HEK293 (cell line): ENCODE data around the gene C1QTNF1.
A peak's percentile ranks its signal among the peaks of the same experiment; 100 is the strongest.

Experiments
- GFI1B ChIP-seq: fragments of 450-650 bp; formaldehyde crosslinking; IDR thresholded peaks from 2 replicates; pipeline ENCODE4 v1.5.1; 2016; ENCODE audit warnings: missing biosample characterization, missing genetic modification characterization
- GLIS1 ChIP-seq: fragments of 450-650 bp; formaldehyde crosslinking; IDR thresholded peaks from 2 replicates; pipeline ENCODE4 v1.5.1; 2016; ENCODE audit warnings: missing biosample characterization, missing genetic modification characterization
- GLIS2 ChIP-seq: fragments of 450-650 bp; formaldehyde crosslinking; IDR thresholded peaks from 2 replicates; pipeline ENCODE4 v1.5.1; 2016; ENCODE audit warnings: missing biosample characterization, missing genetic modification characterization
- HOXA7 ChIP-seq: sonication (generic); formaldehyde crosslinking; IDR thresholded peaks from 2 replicates; pipeline ENCODE4 v1.8.1; 2022; ENCODE audit warnings: missing genetic modification reagents, borderline replicate concordance
- HOXC10 ChIP-seq: sonication (generic); formaldehyde crosslinking; IDR thresholded peaks from 2 replicates; pipeline ENCODE4 v1.8.1; 2023; ENCODE audit warnings: mild to moderate bottlenecking, missing genetic modification reagents
- SALL2 ChIP-seq: fragments of 450-650 bp; formaldehyde crosslinking; IDR thresholded peaks from 2 replicates; pipeline ENCODE4 v1.5.0; 2017; ENCODE audit warnings: missing biosample characterization, mild to moderate bottlenecking, missing genetic modification characterization, borderline replicate concordance
- SCRT2 ChIP-seq: fragments of 450-650 bp; formaldehyde crosslinking; IDR thresholded peaks from 2 replicates; pipeline ENCODE4 v1.5.1; 2016; ENCODE audit warnings: missing biosample characterization, missing genetic modification characterization
- SP2 ChIP-seq: fragments of 450-650 bp; formaldehyde crosslinking; IDR thresholded peaks from 2 replicates; pipeline ENCODE4 v1.5.1; 2016; ENCODE audit warnings: missing biosample characterization, missing genetic modification characterization
- ZBTB21 ChIP-seq: fragments of 450-650 bp; formaldehyde crosslinking; IDR thresholded peaks from 2 replicates; pipeline ENCODE4 v1.5.1; 2017; ENCODE audit warnings: missing biosample characterization, missing genetic modification characterization
- ZNF16 ChIP-seq: fragments of 450-650 bp; formaldehyde crosslinking; IDR thresholded peaks from 2 replicates; pipeline ENCODE4 v1.5.1; 2016; ENCODE audit warnings: low read depth, missing biosample characterization, missing genetic modification characterization
- ZNF202 ChIP-seq: fragments of 450-650 bp; formaldehyde crosslinking; IDR thresholded peaks from 2 replicates; pipeline ENCODE4 v1.5.1; 2016; ENCODE audit warnings: missing biosample characterization, missing genetic modification characterization, borderline replicate concordance
- ZNF274 ChIP-seq, 2 experiments: fragments of 200-500 bp in 1 of 2; fragments of 450-650 bp in 1 of 2; sonication (Bioruptor generic) in 1 of 2; formaldehyde crosslinking in 1 of 2; IDR thresholded peaks; 2 replicates each; pipeline versions ENCODE4 v1.5.1 to v1.6.1; 2014 to 2016; ENCODE audit warnings: borderline replicate concordance in 1 of 2, inconsistent platforms in 1 of 2, low read length in 1 of 2, missing biosample characterization in 1 of 2, missing genetic modification characterization in 1 of 2
- ZNF341 ChIP-seq: fragments of 450-650 bp; formaldehyde crosslinking; IDR thresholded peaks from 2 replicates; pipeline ENCODE4; 2016; ENCODE audit warnings: low read depth, missing biosample characterization, missing genetic modification characterization
- ZNF354C ChIP-seq: fragments of 450-650 bp; formaldehyde crosslinking; IDR thresholded peaks from 2 replicates; pipeline ENCODE4 v1.5.1; 2016; ENCODE audit warnings: missing biosample characterization, missing genetic modification characterization, low read depth, borderline replicate concordance
- ZNF394 ChIP-seq: fragments of 450-650 bp; formaldehyde crosslinking; IDR thresholded peaks from 2 replicates; pipeline ENCODE4 v1.5.1; 2016; ENCODE audit warnings: missing biosample characterization, missing genetic modification characterization, mild to moderate bottlenecking, moderate library complexity, borderline replicate concordance
- ZNF416 ChIP-seq: fragments of 450-650 bp; formaldehyde crosslinking; IDR thresholded peaks from 2 replicates; pipeline ENCODE4 v1.5.1; 2016; ENCODE audit warnings: missing biosample characterization, missing genetic modification characterization
- ZNF423 ChIP-seq: fragments of 450-650 bp; formaldehyde crosslinking; IDR thresholded peaks from 2 replicates; pipeline ENCODE4 v1.5.1; 2016; ENCODE audit warnings: missing biosample characterization, missing genetic modification characterization
- ZNF48 ChIP-seq: fragments of 450-650 bp; formaldehyde crosslinking; IDR thresholded peaks from 2 replicates; pipeline ENCODE4 v1.5.1; 2016; ENCODE audit warnings: missing biosample characterization, missing genetic modification characterization
- ZNF585B ChIP-seq: fragments of 450-650 bp; formaldehyde crosslinking; IDR thresholded peaks from 2 replicates; pipeline ENCODE4 v1.5.1; 2016; ENCODE audit warnings: missing biosample characterization, missing genetic modification characterization
- ZNF660 ChIP-seq: fragments of 450-650 bp; IDR thresholded peaks from 2 replicates; pipeline ENCODE4 v1.5.1; 2018; ENCODE audit warnings: missing biosample characterization, mild to moderate bottlenecking, missing genetic modification characterization
- ZNF664 ChIP-seq: fragments of 450-650 bp; formaldehyde crosslinking; IDR thresholded peaks from 2 replicates; pipeline ENCODE4 v1.5.1; 2016; ENCODE audit warnings: missing biosample characterization, missing genetic modification characterization
- ZNF76 ChIP-seq: fragments of 450-650 bp; formaldehyde crosslinking; IDR thresholded peaks from 2 replicates; pipeline ENCODE4; 2016; ENCODE audit warnings: low read depth, missing biosample characterization, missing genetic modification characterization, borderline replicate concordance
- ZNF837 ChIP-seq: fragments of 450-650 bp; formaldehyde crosslinking; IDR thresholded peaks from 2 replicates; pipeline ENCODE4 v1.5.1; 2016; ENCODE audit warnings: missing biosample characterization, missing genetic modification characterization
- ZSCAN30 ChIP-seq: fragments of 450-650 bp; IDR thresholded peaks from 2 replicates; pipeline ENCODE4 v1.5.1; 2018; ENCODE audit warnings: missing biosample characterization, mild to moderate bottlenecking, missing genetic modification characterization, moderate library complexity
- TF ChIP-seq, protein P1 (sequence below): fragments of 450-650 bp; formaldehyde crosslinking; IDR thresholded peaks from 2 replicates; pipeline ENCODE4 v1.5.1; 2016; ENCODE audit warnings: missing biosample characterization, missing genetic modification characterization
- TF ChIP-seq, protein P2 (sequence below): fragments of 450-650 bp; formaldehyde crosslinking; IDR thresholded peaks from 2 replicates; pipeline ENCODE4 v1.5.1; 2016; ENCODE audit warnings: missing biosample characterization, missing genetic modification characterization
- TF ChIP-seq, protein P3 (sequence below): fragments of 450-650 bp; formaldehyde crosslinking; IDR thresholded peaks from 2 replicates; pipeline ENCODE4 v1.5.1; 2016; ENCODE audit warnings: missing biosample characterization, missing genetic modification characterization
- TF ChIP-seq, protein P4 (sequence below): fragments of 450-650 bp; formaldehyde crosslinking; IDR thresholded peaks from 2 replicates; pipeline ENCODE4 v1.5.1; 2016; ENCODE audit warnings: missing biosample characterization, missing genetic modification characterization
- TF ChIP-seq, protein P5 (sequence below): fragments of 450-650 bp; IDR thresholded peaks from 2 replicates; pipeline ENCODE4 v1.5.1; 2018; ENCODE audit warnings: missing biosample characterization, missing genetic modification characterization

The C1QTNF1 gene

DNA sequence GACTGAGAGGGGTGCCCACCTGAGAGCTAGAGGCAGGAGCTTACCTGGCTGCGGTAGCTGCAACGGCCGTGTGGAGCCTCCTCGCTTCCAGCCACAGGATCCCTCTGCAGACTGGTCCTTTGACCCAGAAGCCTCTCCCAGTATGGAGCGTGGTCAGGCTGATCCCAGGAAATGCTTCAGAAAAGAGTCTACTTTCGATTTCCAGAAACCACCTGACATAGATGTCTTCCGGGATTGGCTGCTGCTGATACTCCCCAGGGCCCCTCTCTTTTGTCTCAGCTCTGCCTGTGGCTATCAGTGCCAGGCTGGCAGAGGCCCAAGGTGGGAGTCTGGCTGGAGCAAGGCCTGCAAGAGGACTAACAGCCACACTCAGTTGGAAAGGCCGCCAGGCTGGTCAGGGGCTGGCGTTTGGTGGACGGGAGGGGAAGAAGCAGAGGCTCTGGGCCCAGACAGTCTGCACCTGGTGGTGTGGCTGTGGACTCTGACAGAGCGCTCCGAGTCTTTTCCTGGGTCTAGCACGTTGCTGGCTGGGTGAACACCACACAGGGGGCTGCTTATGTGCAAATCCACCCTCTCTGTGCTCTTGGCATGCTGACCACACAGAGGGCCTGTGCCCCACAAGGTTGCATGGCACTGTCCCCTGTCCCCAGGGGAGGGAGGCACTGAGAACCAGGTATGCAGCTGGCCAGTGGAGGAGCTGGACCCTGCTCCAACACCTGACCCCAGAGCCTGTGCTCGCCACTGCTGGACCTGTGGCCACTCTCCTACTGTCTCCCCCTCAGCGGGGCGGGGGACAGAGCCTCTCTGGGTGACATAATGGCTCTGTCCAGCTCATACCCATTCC is 44.0 kb upstream of the C1QTNF1 start, which contains the start of gene LGALS3BP (continued):
- TF ChIP-seq ZNF416 (tag by site-specific recombination), result no peak
- TF ChIP-seq, protein P1, sequence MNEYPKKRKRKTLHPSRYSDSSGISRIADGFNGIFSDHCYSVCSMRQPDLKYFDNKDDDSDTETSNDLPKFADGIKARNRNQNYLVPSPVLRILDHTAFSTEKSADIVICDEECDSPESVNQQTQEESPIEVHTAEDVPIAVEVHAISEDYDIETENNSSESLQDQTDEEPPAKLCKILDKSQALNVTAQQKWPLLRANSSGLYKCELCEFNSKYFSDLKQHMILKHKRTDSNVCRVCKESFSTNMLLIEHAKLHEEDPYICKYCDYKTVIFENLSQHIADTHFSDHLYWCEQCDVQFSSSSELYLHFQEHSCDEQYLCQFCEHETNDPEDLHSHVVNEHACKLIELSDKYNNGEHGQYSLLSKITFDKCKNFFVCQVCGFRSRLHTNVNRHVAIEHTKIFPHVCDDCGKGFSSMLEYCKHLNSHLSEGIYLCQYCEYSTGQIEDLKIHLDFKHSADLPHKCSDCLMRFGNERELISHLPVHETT (tag by site-specific recombination), result no peak
- 0 out of 2 replicates have a peak, but pooled peaks have one; percentile 13 for TF ChIP-seq ZNF423 (tag by site-specific recombination)
- TF ChIP-seq HOXA7 (CRISPR knock-in tag), result no peak
- TF ChIP-seq ZNF664 (tag by site-specific recombination), result no peak
- TF ChIP-seq, protein P2, sequence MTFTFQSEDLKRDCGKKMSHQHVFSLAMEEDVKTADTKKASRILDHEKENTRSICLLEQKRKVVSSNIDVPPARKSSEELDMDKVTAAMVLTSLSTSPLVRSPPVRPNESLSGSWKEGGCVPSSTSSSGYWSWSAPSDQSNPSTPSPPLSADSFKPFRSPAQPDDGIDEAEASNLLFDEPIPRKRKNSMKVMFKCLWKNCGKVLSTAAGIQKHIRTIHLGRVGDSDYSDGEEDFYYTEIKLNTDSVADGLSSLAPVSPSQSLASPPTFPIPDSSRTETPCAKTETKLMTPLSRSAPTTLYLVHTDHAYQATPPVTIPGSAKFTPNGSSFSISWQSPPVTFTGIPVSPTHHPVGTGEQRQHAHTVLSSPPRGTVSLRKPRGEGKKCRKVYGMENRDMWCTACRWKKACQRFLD (tag by site-specific recombination), result no peak
- TF ChIP-seq ZNF837, result no peak
- TF ChIP-seq, protein P3, sequence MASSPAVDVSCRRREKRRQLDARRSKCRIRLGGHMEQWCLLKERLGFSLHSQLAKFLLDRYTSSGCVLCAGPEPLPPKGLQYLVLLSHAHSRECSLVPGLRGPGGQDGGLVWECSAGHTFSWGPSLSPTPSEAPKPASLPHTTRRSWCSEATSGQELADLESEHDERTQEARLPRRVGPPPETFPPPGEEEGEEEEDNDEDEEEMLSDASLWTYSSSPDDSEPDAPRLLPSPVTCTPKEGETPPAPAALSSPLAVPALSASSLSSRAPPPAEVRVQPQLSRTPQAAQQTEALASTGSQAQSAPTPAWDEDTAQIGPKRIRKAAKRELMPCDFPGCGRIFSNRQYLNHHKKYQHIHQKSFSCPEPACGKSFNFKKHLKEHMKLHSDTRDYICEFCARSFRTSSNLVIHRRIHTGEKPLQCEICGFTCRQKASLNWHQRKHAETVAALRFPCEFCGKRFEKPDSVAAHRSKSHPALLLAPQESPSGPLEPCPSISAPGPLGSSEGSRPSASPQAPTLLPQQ (tag by site-specific recombination), result no peak
- TF ChIP-seq SP2 (tag by site-specific recombination), result no peak
- no peak for TF ChIP-seq GLIS1 (tag by site-specific recombination)
- TF ChIP-seq ZNF48 (tag by site-specific recombination), result no peak
- no peak for TF ChIP-seq HOXC10 (CRISPR knock-in tag)
- no peak; the same call in 1 of the 2 replicates for TF ChIP-seq SCRT2 (tag by site-specific recombination)
- TF ChIP-seq, protein P4, sequence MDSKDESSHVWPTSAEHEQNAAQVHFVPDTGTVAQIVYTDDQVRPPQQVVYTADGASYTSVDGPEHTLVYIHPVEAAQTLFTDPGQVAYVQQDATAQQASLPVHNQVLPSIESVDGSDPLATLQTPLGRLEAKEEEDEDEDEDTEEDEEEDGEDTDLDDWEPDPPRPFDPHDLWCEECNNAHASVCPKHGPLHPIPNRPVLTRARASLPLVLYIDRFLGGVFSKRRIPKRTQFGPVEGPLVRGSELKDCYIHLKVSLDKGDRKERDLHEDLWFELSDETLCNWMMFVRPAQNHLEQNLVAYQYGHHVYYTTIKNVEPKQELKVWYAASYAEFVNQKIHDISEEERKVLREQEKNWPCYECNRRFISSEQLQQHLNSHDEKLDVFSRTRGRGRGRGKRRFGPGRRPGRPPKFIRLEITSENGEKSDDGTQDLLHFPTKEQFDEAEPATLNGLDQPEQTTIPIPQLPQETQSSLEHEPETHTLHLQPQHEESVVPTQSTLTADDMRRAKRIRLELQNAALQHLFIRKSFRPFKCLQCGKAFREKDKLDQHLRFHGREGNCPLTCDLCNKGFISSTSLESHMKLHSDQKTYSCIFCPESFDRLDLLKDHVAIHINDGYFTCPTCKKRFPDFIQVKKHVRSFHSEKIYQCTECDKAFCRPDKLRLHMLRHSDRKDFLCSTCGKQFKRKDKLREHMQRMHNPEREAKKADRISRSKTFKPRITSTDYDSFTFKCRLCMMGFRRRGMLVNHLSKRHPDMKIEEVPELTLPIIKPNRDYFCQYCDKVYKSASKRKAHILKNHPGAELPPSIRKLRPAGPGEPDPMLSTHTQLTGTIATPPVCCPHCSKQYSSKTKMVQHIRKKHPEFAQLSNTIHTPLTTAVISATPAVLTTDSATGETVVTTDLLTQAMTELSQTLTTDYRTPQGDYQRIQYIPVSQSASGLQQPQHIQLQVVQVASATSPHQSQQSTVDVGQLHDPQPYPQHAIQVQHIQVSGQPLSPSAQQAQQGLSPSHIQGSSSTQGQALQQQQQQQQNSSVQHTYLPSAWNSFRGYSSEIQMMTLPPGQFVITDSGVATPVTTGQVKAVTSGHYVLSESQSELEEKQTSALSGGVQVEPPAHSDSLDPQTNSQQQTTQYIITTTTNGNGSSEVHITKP, result 0 out of 2 replicates have a peak, but pooled peaks have one; percentile 22
- no peak for TF ChIP-seq GFI1B (tag by site-specific recombination)
- 0 out of 2 replicates have a peak, but pooled peaks have one; percentile 49 for TF ChIP-seq ZSCAN30 (tag by site-specific recombination)
- TF ChIP-seq ZNF585B (tag by site-specific recombination), result no peak
- TF ChIP-seq GLIS2 (tag by site-specific recombination), result no peak
- TF ChIP-seq ZBTB21, result no peak
- TF ChIP-seq, protein P5, sequence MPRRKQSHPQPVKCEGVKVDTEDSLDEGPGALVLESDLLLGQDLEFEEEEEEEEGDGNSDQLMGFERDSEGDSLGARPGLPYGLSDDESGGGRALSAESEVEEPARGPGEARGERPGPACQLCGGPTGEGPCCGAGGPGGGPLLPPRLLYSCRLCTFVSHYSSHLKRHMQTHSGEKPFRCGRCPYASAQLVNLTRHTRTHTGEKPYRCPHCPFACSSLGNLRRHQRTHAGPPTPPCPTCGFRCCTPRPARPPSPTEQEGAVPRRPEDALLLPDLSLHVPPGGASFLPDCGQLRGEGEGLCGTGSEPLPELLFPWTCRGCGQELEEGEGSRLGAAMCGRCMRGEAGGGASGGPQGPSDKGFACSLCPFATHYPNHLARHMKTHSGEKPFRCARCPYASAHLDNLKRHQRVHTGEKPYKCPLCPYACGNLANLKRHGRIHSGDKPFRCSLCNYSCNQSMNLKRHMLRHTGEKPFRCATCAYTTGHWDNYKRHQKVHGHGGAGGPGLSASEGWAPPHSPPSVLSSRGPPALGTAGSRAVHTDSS, result no peak
- TF ChIP-seq ZNF341, result peak; percentile 27; the same call in 1 of the 2 replicates
- no peak for TF ChIP-seq ZNF354C (tag by site-specific recombination)
- TF ChIP-seq ZNF274 (IDR thresholded peaks at IDR 0.05; ENCODE audit: low read length), result no peak
- TF ChIP-seq ZNF274 (tag by site-specific recombination; IDR thresholded peaks at IDR 0.05; ENCODE audit: borderline replicate concordance), result no peak
- TF ChIP-seq ZNF394 (tag by site-specific recombination), result no peak
- peak; percentile 96 for TF ChIP-seq ZNF660 (tag by site-specific recombination)
- TF ChIP-seq SALL2 (tag by site-specific recombination), result no peak
- TF ChIP-seq ZNF202 (tag by site-specific recombination), result no peak
- TF ChIP-seq ZNF16 (tag by site-specific recombination), result no peak
- peak; percentile 79 for TF ChIP-seq ZNF76 (tag by site-specific recombination)
